Measurements from ENCODE around the gene CRADD.

Gene CRADD

GRCh38 chr12:93653079-93653478 lies 24.1 kb upstream of the CRADD start:
- Histone ChIP-seq H3K27ac (ENCODE audit: low read length) (no peak overlapping the region), H3K4me3 (ENCODE audit: low read length in 2 of 2) (no peak overlapping the region), H3K9me3 (ENCODE audit: control insufficient read depth in 2 of 2, low read length in 2 of 2) (no peaks in the 10 kb centered on the region), H3K36me3 (ENCODE audit: control insufficient read depth in 2 of 2, insufficient read depth in 2 of 2, low read length in 2 of 2) (no peaks in the 10 kb centered on the region), H3K27me3 (ENCODE audit: control insufficient read depth in 1 of 2, insufficient read depth in 2 of 2, low read length in 2 of 2) (no peaks in the 10 kb centered on the region), H3K4me1 (ENCODE audit: control insufficient read depth, insufficient read depth, low read length) (no peaks in the 10 kb centered on the region), H3K9ac (ENCODE audit: low read length in 2 of 2) (no peak overlapping the region)

- Histone ChIP-seq H3K27ac (ENCODE audit: low read length) (no peak overlapping the region), H3K9me3 (ENCODE audit: control insufficient read depth in 2 of 2, low read length in 2 of 2) (no peaks in the 10 kb centered on the region), H3K9ac (ENCODE audit: low read length in 2 of 2) (no peak overlapping the region), H3K27me3 (ENCODE audit: control insufficient read depth in 1 of 2, insufficient read depth in 2 of 2, low read length in 2 of 2) (no peaks in the 10 kb centered on the region), H3K36me3 (ENCODE audit: control insufficient read depth in 2 of 2, insufficient read depth in 2 of 2, low read length in 2 of 2) (no peaks in the 10 kb centered on the region), H3K4me3 (ENCODE audit: low read length in 2 of 2) (no peak overlapping the region), H3K4me1 (ENCODE audit: control insufficient read depth, insufficient read depth, low read length) (no peaks in the 10 kb centered on the region)
Measured at GRCh38 chr12:93653712-93654111, 23.5 kb upstream of the CRADD start.

GRCh38 chr12:93654421-93654820 lies 22.8 kb upstream of the CRADD start:
- no peak overlapping the region for H3K4me3 ChIP-seq (ENCODE audit: low read length in 2 of 2)
- no peaks in the 10 kb centered on the region for H3K9me3 ChIP-seq (ENCODE audit: control insufficient read depth in 2 of 2, low read length in 2 of 2)
- no peaks in the 10 kb centered on the region for H3K36me3 ChIP-seq (ENCODE audit: control insufficient read depth in 2 of 2, insufficient read depth in 2 of 2, low read length in 2 of 2)
- no peaks in the 10 kb centered on the region for H3K4me1 ChIP-seq (ENCODE audit: control insufficient read depth, insufficient read depth, low read length)
- no peak overlapping the region for H3K27ac ChIP-seq (ENCODE audit: low read length)
- H3K27me3 ChIP-seq (ENCODE audit: control insufficient read depth in 1 of 2, insufficient read depth in 2 of 2, low read length in 2 of 2): no peaks in the 10 kb centered on the region
- H3K9ac ChIP-seq (ENCODE audit: low read length in 2 of 2): no peak overlapping the region

GRCh38 chr12:93657071-93657470 lies 20.1 kb upstream of the CRADD start:
- Histone ChIP-seq H3K4me3 (ENCODE audit: low read length in 2 of 2) (no peak overlapping the region), H3K9ac (ENCODE audit: low read length in 2 of 2) (no peak overlapping the region), H3K36me3 (ENCODE audit: control insufficient read depth in 2 of 2, insufficient read depth in 2 of 2, low read length in 2 of 2) (no peaks in the 10 kb centered on the region)

DNA sequence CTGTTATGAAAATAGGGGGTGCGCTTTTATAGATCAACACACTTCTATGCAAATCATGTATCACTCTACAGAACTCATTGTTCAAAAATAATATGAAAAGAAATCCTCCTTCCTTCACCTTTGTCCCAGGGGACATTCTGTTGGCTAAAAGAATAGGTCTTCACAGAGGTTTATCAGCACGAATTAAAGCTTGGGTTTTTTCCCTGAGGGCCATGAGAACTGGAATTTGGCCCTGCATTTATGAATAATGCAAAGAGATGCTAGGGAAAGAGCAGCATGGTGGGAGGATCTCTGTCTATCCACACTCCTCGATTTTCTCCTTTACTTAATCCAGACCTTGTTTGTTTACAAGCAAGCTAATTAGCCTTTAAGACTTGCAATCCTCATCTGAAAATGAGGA lies 16.2 kb upstream of the CRADD start:
- H3K27ac ChIP-seq (ENCODE audit: low read length): no peak overlapping the region
- no peaks in the 10 kb centered on the region for H3K27me3 ChIP-seq (ENCODE audit: control insufficient read depth in 1 of 2, insufficient read depth in 2 of 2, low read length in 2 of 2)
- H3K9me3 ChIP-seq (ENCODE audit: control insufficient read depth in 2 of 2, low read length in 2 of 2): no peaks in the 10 kb centered on the region
- H3K9ac ChIP-seq (ENCODE audit: low read length in 2 of 2): no peak overlapping the region
- no peaks in the 10 kb centered on the region for H3K4me1 ChIP-seq (ENCODE audit: control insufficient read depth, insufficient read depth, low read length)
- no peaks in the 10 kb centered on the region for H3K36me3 ChIP-seq (ENCODE audit: control insufficient read depth in 2 of 2, insufficient read depth in 2 of 2, low read length in 2 of 2)
- H3K4me3 ChIP-seq (ENCODE audit: low read length in 2 of 2): no peak overlapping the region

More at GRCh38 chr12:93657071-93657470, 20.1 kb upstream of the CRADD start:
- Histone ChIP-seq H3K27ac (ENCODE audit: low read length) (no peak overlapping the region), H3K27me3 (ENCODE audit: control insufficient read depth in 1 of 2, insufficient read depth in 2 of 2, low read length in 2 of 2) (no peaks in the 10 kb centered on the region), H3K4me1 (ENCODE audit: control insufficient read depth, insufficient read depth, low read length) (no peaks in the 10 kb centered on the region), H3K9me3 (ENCODE audit: control insufficient read depth in 2 of 2, low read length in 2 of 2) (no peaks in the 10 kb centered on the region)

- no peaks in the 10 kb centered on the region for H3K4me1 ChIP-seq (ENCODE audit: control insufficient read depth, insufficient read depth, low read length)
- H3K36me3 ChIP-seq (ENCODE audit: control insufficient read depth in 2 of 2, insufficient read depth in 2 of 2, low read length in 2 of 2): no peaks in the 10 kb centered on the region
- no peak overlapping the region for H3K9ac ChIP-seq (ENCODE audit: low read length in 2 of 2)
- no peak overlapping the region for H3K27ac ChIP-seq (ENCODE audit: low read length)
- H3K4me3 ChIP-seq (ENCODE audit: low read length in 2 of 2): no peak overlapping the region
- H3K9me3 ChIP-seq (ENCODE audit: control insufficient read depth in 2 of 2, low read length in 2 of 2): no peaks in the 10 kb centered on the region
- H3K27me3 ChIP-seq (ENCODE audit: control insufficient read depth in 1 of 2, insufficient read depth in 2 of 2, low read length in 2 of 2): no peaks in the 10 kb centered on the region
Measured at GRCh38 chr12:93663006-93663728, 14.0 kb upstream of the CRADD start.

DNA sequence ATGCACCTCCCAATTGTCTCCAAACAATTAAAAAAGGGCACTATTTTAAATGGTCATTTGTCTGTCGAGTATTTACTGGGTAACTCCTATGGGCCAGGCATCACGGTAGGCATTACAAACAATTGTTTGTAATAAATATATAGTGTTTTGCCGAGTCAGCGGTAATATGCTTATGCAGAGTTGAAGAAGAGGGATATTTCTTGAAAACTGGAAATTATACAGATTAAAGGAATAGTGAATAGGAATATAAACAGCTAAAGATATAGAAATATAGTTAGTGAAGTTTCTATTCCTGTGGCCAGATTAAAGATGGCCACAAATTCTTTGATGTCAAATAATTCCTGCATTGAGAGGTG lies 13.5 kb upstream of the CRADD start:
- H3K27me3 ChIP-seq (ENCODE audit: control insufficient read depth in 1 of 2, insufficient read depth in 2 of 2, low read length in 2 of 2): no peaks in the 10 kb centered on the region
- H3K4me1 ChIP-seq (ENCODE audit: control insufficient read depth, insufficient read depth, low read length): no peaks in the 10 kb centered on the region
- no peak overlapping the region for H3K4me3 ChIP-seq (ENCODE audit: low read length in 2 of 2)
- H3K36me3 ChIP-seq (ENCODE audit: control insufficient read depth in 2 of 2, insufficient read depth in 2 of 2, low read length in 2 of 2): no peaks in the 10 kb centered on the region
- H3K9ac ChIP-seq (ENCODE audit: low read length in 2 of 2): no peak overlapping the region
- no peak overlapping the region for H3K27ac ChIP-seq (ENCODE audit: low read length)
- H3K9me3 ChIP-seq (ENCODE audit: control insufficient read depth in 2 of 2, low read length in 2 of 2): no peaks in the 10 kb centered on the region

- Histone ChIP-seq H3K9me3 (ENCODE audit: control insufficient read depth in 2 of 2, low read length in 2 of 2) (no peaks in the 10 kb centered on the region), H3K4me3 (ENCODE audit: low read length in 2 of 2) (no peak overlapping the region), H3K9ac (ENCODE audit: low read length in 2 of 2) (no peak overlapping the region), H3K36me3 (ENCODE audit: control insufficient read depth in 2 of 2, insufficient read depth in 2 of 2, low read length in 2 of 2) (no peaks in the 10 kb centered on the region), H3K27me3 (ENCODE audit: control insufficient read depth in 1 of 2, insufficient read depth in 2 of 2, low read length in 2 of 2) (no peaks in the 10 kb centered on the region), H3K27ac (ENCODE audit: low read length) (no peak overlapping the region), H3K4me1 (ENCODE audit: control insufficient read depth, insufficient read depth, low read length) (no peaks in the 10 kb centered on the region)
Measured at GRCh38 chr12:93664573-93665138, 12.5 kb upstream of the CRADD start.

DNA sequence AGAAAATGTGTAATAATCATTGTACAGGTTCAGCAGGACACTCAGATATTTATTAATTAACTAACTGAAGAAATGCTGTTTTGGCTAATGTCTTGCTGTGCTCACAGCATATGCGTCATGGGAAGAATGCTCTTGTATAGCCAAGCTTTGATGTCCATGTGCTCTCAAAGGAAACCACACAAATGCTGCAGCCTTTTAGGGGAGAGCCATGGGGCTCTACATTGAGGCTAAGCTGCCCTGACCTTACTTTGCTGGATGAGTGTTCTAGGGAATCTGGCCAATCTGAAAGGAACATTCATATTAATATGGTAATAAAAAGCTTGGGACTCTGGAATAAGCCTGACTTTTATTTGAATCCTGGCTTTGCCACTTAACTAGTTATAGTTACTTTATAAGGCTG lies 9.5 kb upstream of the CRADD start:
- Histone ChIP-seq H3K27ac (ENCODE audit: low read length) (no peak overlapping the region), H3K4me3 (ENCODE audit: low read length in 2 of 2) (no peak overlapping the region), H3K4me1 (ENCODE audit: control insufficient read depth, insufficient read depth, low read length) (no peaks in the 10 kb centered on the region), H3K27me3 (ENCODE audit: control insufficient read depth in 1 of 2, insufficient read depth in 2 of 2, low read length in 2 of 2) (no peaks in the 10 kb centered on the region), H3K9me3 (ENCODE audit: control insufficient read depth in 2 of 2, low read length in 2 of 2) (no peaks in the 10 kb centered on the region), H3K9ac (ENCODE audit: low read length in 2 of 2) (no peak overlapping the region), H3K36me3 (ENCODE audit: control insufficient read depth in 2 of 2, insufficient read depth in 2 of 2, low read length in 2 of 2) (no peaks in the 10 kb centered on the region)

DNA sequence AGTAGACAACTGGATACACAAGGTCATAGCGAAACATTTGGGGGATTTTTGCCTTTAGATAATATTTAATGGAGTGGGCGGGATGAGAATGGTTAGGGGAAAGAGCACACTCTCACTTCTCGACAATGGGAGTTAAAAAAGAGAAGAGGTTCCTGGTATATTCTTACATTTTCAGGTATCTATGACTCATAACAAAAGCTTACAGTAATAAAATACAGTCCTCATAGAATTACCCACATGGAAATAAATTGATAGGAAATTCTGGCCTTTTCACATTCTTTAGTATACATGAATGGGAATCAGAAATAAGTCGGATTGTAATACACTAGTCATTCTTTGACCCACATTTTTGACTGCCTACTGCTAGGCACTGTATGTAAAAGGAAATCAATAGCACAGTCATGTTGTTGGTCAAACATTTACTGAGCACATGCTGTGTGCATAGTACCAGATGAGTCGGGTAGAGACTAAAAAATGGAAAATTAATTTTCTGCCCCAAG lies 8.2 kb upstream of the CRADD start:
- Histone ChIP-seq H3K9ac (ENCODE audit: low read length in 2 of 2) (no peak overlapping the region), H3K4me3 (ENCODE audit: low read length in 2 of 2) (no peak overlapping the region), H3K36me3 (ENCODE audit: control insufficient read depth in 2 of 2, insufficient read depth in 2 of 2, low read length in 2 of 2) (no peaks in the 10 kb centered on the region), H3K9me3 (ENCODE audit: control insufficient read depth in 2 of 2, low read length in 2 of 2) (no peaks in the 10 kb centered on the region), H3K27me3 (ENCODE audit: control insufficient read depth in 1 of 2, insufficient read depth in 2 of 2, low read length in 2 of 2) (no peaks in the 10 kb centered on the region), H3K4me1 (ENCODE audit: control insufficient read depth, insufficient read depth, low read length) (no peaks in the 10 kb centered on the region), H3K27ac (ENCODE audit: low read length) (no peak overlapping the region)

DNA sequence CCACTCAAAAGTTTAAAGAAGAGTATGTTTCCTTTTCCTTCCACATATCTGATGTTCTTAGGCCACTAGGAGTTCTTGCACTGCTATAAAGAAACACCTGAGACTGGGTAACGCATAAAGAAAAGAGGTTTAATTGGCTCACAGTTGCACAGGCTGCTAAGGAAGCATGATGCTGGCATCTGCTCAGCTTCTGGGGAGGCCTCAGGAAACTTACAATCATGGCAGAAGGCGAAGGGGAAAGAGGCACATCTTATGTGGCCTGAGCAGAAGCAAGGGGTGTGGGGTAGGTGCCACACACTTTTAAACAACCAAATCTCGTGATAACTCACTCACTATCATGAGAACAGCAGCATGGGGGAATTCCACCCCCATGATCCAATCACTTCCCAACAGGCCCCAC lies 7.7 kb upstream of the CRADD start:
- Histone ChIP-seq H3K27ac (ENCODE audit: low read length) (no peak overlapping the region), H3K9me3 (ENCODE audit: control insufficient read depth in 2 of 2, low read length in 2 of 2) (no peaks in the 10 kb centered on the region), H3K4me1 (ENCODE audit: control insufficient read depth, insufficient read depth, low read length) (no peaks in the 10 kb centered on the region)

More for the DNA sequence above, 7.7 kb upstream of the CRADD start:
- no peak overlapping the region for H3K4me3 ChIP-seq (ENCODE audit: low read length in 2 of 2)
- H3K27me3 ChIP-seq (ENCODE audit: control insufficient read depth in 1 of 2, insufficient read depth in 2 of 2, low read length in 2 of 2): no peaks in the 10 kb centered on the region
- no peaks in the 10 kb centered on the region for H3K36me3 ChIP-seq (ENCODE audit: control insufficient read depth in 2 of 2, insufficient read depth in 2 of 2, low read length in 2 of 2)
- H3K9ac ChIP-seq (ENCODE audit: low read length in 2 of 2): no peak overlapping the region
